Effector memory CD4-positive, alpha-beta T cell (primary cell): Measurements from ENCODE around the gene HDHD3.
A peak's percentile ranks its signal among the peaks of the same experiment; 100 is the strongest.
"Not testable (repeated sequence)": the region's sequence is repeated elsewhere in the genome, so short reads cannot be mapped to it uniquely, and the experiment has no call there.

ENCODE experiments used
- DNase-seq, 3 donors: peaks; one replicate each; pipeline ENCODE4 v3.0.0-alpha.2; 2020
- H3K27ac ChIP-seq: 2 replicates; pipeline ENCODE4 v1.7.0; 2013; ENCODE audit warnings: mild to moderate bottlenecking, low read length, moderate library complexity; ENCODE audit not compliant: insufficient read depth, poor library complexity, severe bottlenecking
- H3K27me3 ChIP-seq: replicated peaks from 2 replicates; pipeline ENCODE4 v1.7.0; 2013; ENCODE audit warnings: mild to moderate bottlenecking, low read length; ENCODE audit not compliant: insufficient read depth, control insufficient read depth, poor library complexity, severe bottlenecking
- H3K36me3 ChIP-seq: 2 replicates; pipeline ENCODE4 v1.7.0; 2013; ENCODE audit warnings: mild to moderate bottlenecking, low read length, moderate library complexity; ENCODE audit not compliant: control insufficient read depth, insufficient read depth
- H3K4me1 ChIP-seq: 2 replicates; pipeline ENCODE4 v1.7.0; 2013; ENCODE audit warnings: low read length, mild to moderate bottlenecking; ENCODE audit not compliant: control insufficient read depth, insufficient read depth, poor library complexity, severe bottlenecking
- H3K4me3 ChIP-seq: 2 replicates; pipeline ENCODE4 v1.7.0; 2013; ENCODE audit warnings: low read length, low read depth, mild to moderate bottlenecking; ENCODE audit not compliant: insufficient read depth, poor library complexity, severe bottlenecking
- H3K9me3 ChIP-seq: 2 replicates; pipeline ENCODE4 v1.7.0; 2013; ENCODE audit warnings: mild to moderate bottlenecking, low read length, moderate library complexity; ENCODE audit not compliant: control insufficient read depth

The HDHD3 gene

DNA sequence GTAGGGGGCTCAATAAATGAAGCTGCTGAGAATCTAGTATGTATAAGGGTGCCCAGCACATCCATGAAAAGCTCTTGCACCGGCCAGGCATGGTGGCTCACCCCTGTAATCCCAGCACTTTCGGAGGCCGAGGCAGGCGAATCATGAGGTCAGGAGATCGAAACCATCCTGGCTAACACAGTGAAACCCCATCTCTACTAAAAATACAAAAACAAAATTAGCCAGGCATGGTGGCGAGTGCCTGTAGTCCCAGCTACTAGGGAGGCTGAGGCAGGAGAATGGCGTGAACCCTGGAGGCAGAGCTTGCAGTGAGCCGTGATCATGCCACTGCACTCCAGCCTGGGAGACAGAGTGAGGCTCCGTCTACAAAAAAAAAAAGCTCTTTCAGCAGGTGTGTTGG, 29.6 kb upstream of the HDHD3 start:
- not testable (repeated sequence) for H3K27ac ChIP-seq, H3K36me3 ChIP-seq, H3K9me3 ChIP-seq, H3K4me3 ChIP-seq, DNase-seq, H3K4me1 ChIP-seq, H3K27me3 ChIP-seq

DNA sequence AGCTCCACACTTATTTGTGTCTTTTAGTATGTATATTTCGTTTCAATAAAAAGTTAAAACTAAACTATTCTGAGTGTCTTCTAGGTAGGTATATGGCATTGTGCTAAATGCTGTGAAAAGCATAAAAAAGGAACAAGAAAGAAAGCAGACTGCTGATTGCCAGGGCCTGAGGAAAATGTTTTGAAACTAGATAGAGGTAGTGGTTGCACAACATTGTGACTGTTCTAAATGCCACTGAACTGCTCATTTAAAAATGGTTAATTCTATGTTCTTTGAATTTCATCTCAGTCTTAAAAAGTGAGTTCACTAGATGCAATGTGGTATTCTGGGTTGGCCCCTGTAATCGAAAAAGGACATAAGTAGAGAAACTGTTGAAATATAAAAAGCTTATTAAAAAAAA, 26.9 kb upstream of the HDHD3 start:
- H3K27me3 ChIP-seq: no peaks in the 10 kb centered on the region
- peaks cover 8% of the 10 kb centered on the region for H3K4me1 ChIP-seq
- DNase-seq: no peak
- H3K4me3 ChIP-seq: no peak overlapping the region
- H3K27ac ChIP-seq: no peak overlapping the region
- no peaks in the 10 kb centered on the region for H3K9me3 ChIP-seq
- H3K36me3 ChIP-seq: peaks cover 9% of the 10 kb centered on the region

GRCh38 chr9:113401027-113401792, 24.4 kb upstream of the HDHD3 start, which contains the start of gene ALAD:
TSS of gene ALAD (minus strand) at chr9:113401284. CDS start at chr9:113393559, 7,725 bp downstream.
- peak; percentile 97 to 99 (median 98) for DNase-seq
- Histone ChIP-seq H3K27me3 (no peaks in the 10 kb centered on the region), H3K9me3 (no peaks in the 10 kb centered on the region), H3K4me1 (peaks cover 8% of the 10 kb centered on the region), H3K36me3 (no peaks in the 10 kb centered on the region), H3K27ac (peak within 1 kb of the TSS; percentile 64), H3K4me3 (peak within 1 kb of the TSS; percentile 99)

- no peak overlapping the region for H3K4me3 ChIP-seq
- no peak for DNase-seq
- H3K9me3 ChIP-seq: no peaks in the 10 kb centered on the region
- no peaks in the 10 kb centered on the region for H3K27me3 ChIP-seq
- H3K4me1 ChIP-seq: peaks cover 8% of the 10 kb centered on the region
- H3K27ac ChIP-seq: no peak overlapping the region
- no peaks in the 10 kb centered on the region for H3K36me3 ChIP-seq
Measured at GRCh38 chr9:113399646-113400200, 22.9 kb upstream of the HDHD3 start.

GRCh38 chr9:113398796-113399195, 22.0 kb upstream of the HDHD3 start:
- H3K27ac ChIP-seq: no peak overlapping the region
- H3K4me1 ChIP-seq: peaks cover 8% of the 10 kb centered on the region
- H3K9me3 ChIP-seq: no peaks in the 10 kb centered on the region
- H3K36me3 ChIP-seq: no peaks in the 10 kb centered on the region
- no peaks in the 10 kb centered on the region for H3K27me3 ChIP-seq
- H3K4me3 ChIP-seq: no peak overlapping the region
- DNase-seq: no peak

DNA sequence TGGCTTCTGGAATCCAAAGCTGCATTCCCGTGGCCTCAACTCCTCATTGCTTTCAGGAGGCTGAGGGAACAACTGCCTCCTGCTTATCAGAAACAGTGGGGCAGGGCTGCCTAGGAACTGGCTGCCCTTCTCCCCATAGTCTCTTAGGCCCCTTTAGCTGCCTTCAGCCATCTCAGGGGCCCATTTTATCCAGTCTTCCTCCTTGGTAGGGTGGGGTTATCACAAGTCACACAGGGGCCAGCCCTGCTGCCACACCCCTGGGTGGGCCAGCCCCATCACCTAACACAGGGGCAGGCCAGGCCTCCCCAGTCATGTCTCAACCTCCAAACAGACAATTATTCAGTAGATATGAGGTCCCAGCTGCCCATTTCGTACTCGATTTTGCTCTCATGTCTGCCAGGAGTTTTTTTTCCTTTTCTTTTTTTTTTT, 20.4 kb upstream of the HDHD3 start:
- no peak overlapping the region for H3K27ac ChIP-seq
- no peak for DNase-seq
- peaks cover 8% of the 10 kb centered on the region for H3K4me1 ChIP-seq
- no peaks in the 10 kb centered on the region for H3K27me3 ChIP-seq
- H3K4me3 ChIP-seq: no peak overlapping the region
- peaks cover 8% of the 10 kb centered on the region for H3K36me3 ChIP-seq
- H3K9me3 ChIP-seq: no peaks in the 10 kb centered on the region

GRCh38 chr9:113395000-113395861, 18.4 kb upstream of the HDHD3 start:
- Histone ChIP-seq H3K36me3 (peaks cover 26% of the 10 kb centered on the region), H3K4me3 (no peak overlapping the region), H3K4me1 (peaks cover 2% of the 10 kb centered on the region), H3K27me3 (no peaks in the 10 kb centered on the region), H3K9me3 (no peaks in the 10 kb centered on the region), H3K27ac (no peak overlapping the region)
- no peak for DNase-seq

DNA sequence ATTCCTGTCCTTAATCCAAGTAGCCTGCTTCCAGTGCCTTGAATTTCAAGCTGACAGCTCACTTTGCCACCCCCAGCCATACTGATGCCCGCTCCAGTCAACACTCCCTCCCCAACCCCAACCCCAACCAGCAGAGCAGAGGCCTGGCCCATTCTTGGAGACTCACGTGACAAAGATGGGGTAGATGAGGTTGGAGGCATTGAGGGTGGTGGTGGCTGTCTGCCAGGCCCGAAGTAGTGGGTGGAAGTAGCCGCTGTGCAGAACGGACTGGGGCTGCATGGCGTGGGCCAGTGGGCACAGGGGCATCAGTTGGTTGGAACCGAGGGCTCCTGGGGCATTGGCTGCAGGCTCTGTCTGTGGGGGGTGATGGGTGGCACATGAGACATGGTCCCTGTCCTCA, 16.5 kb upstream of the HDHD3 start:
- peaks cover 46% of the 10 kb centered on the region for H3K36me3 ChIP-seq
- no peak for DNase-seq

DNA sequence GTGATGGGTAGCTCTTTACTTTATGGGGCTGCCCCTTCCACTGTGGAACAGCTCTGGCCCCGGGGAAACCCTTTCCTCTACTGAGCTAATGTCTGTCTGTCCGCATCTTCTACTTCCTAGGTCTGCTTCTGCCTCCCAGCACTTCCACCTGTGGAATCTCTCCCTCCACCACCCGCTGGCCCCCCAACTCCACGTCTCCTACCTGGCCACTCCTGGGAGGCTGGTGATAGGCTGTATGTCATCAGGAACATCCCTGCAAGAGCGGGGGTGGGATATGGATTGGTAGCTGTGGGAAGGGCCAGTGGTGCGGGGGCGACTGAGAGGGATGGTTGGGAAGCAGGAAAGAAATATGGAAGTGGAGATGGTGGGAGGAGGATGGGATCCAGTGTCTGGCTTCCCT, 15.1 kb upstream of the HDHD3 start:
- no peak overlapping the region for H3K4me3 ChIP-seq
- no peaks in the 10 kb centered on the region for H3K9me3 ChIP-seq
- H3K36me3 ChIP-seq: peaks cover 57% of the 10 kb centered on the region
- no peak overlapping the region for H3K27ac ChIP-seq
- no peaks in the 10 kb centered on the region for H3K27me3 ChIP-seq
- no peaks in the 10 kb centered on the region for H3K4me1 ChIP-seq
- no peak for DNase-seq

More for the DNA sequence above, 16.5 kb upstream of the HDHD3 start:
- Histone ChIP-seq H3K9me3 (no peaks in the 10 kb centered on the region), H3K4me3 (no peak overlapping the region), H3K27me3 (no peaks in the 10 kb centered on the region), H3K27ac (no peak overlapping the region), H3K4me1 (no peaks in the 10 kb centered on the region)
